MM.1S (cell line): ENCODE data around the gene DPYSL5.

Experiments
- DNase-seq: peaks from one replicate; pipeline ENCODE4 v3.0.0-alpha.2; 2015
- H2AFZ ChIP-seq: fragments of 300-600 bp; sonication (generic); 2 replicates; pipeline ENCODE4 v1.6.0; 2016; ENCODE audit warnings: antibody characterized with exemption, low read length
- H3F3A ChIP-seq: fragments of 300-600 bp; sonication (generic); 2 replicates; pipeline ENCODE4 v1.6.1; 2016; ENCODE audit warnings: mild to moderate bottlenecking, antibody characterized with exemption, low read length, moderate library complexity, mixed read lengths; ENCODE audit not compliant: insufficient read depth
- H3K27ac ChIP-seq: fragments of 300-600 bp; sonication (generic); 2 replicates; pipeline ENCODE4 v1.5.1; 2016; ENCODE audit warnings: mild to moderate bottlenecking, low read length
- H3K27me3 ChIP-seq: fragments of 300-600 bp; sonication (generic); replicated peaks from 2 replicates; pipeline ENCODE4 v1.6.0; 2016; ENCODE audit warnings: low read length; ENCODE audit not compliant: insufficient read depth
- H3K36me3 ChIP-seq: fragments of 300-600 bp; sonication (generic); replicated peaks from 2 replicates; pipeline ENCODE4 v1.6.1; 2016; ENCODE audit warnings: mild to moderate bottlenecking, low read length, mixed read lengths; ENCODE audit not compliant: insufficient read depth
- H3K4me1 ChIP-seq: fragments of 300-600 bp; sonication (generic); 2 replicates; pipeline ENCODE4 v1.6.1; 2016; ENCODE audit warnings: low read length, mixed read lengths
- H3K4me2 ChIP-seq: fragments of 300-600 bp; sonication (generic); 2 replicates; pipeline ENCODE4 v1.6.0; 2016; ENCODE audit warnings: low read depth, low read length
- H3K4me3 ChIP-seq: fragments of 300-600 bp; sonication (generic); 2 replicates; pipeline ENCODE4 v1.5.1; 2016; ENCODE audit warnings: low read length, mixed read lengths
- H3K79me2 ChIP-seq: fragments of 300-600 bp; sonication (generic); 2 replicates; pipeline ENCODE4 v1.6.1; 2016; ENCODE audit warnings: mixed run types, low read length, mixed read lengths
- H3K9ac ChIP-seq: fragments of 300-600 bp; sonication (generic); 2 replicates; pipeline ENCODE4 v1.6.1; 2016; ENCODE audit warnings: low read length, mixed read lengths
- H3K9me2 ChIP-seq: fragments of 300-600 bp; sonication (generic); replicated peaks from 2 replicates; pipeline ENCODE4 v1.6.1; 2016; ENCODE audit warnings: mild to moderate bottlenecking, low read length, mixed read lengths; ENCODE audit not compliant: insufficient read depth
- H3K9me3 ChIP-seq: fragments of 300-600 bp; sonication (generic); replicated peaks from 2 replicates; pipeline ENCODE4 v1.6.1; 2016; ENCODE audit warnings: mild to moderate bottlenecking, low read length, mixed read lengths; ENCODE audit not compliant: insufficient read depth
- H4K20me1 ChIP-seq: fragments of 300-600 bp; sonication (generic); 2 replicates; pipeline ENCODE4 v1.6.1; 2016; ENCODE audit warnings: mild to moderate bottlenecking, low read length, moderate library complexity, mixed read lengths; ENCODE audit not compliant: insufficient read depth
- EZH2 ChIP-seq: fragments of 300-600 bp; sonication (generic); optimal IDR thresholded peaks from 2 replicates; pipeline ENCODE3; 2017; ENCODE audit warnings: low read depth, mild to moderate bottlenecking, antibody characterized with exemption, low read length, mixed read lengths
- EZH2phosphoT487 ChIP-seq: fragments of 300-600 bp; sonication (generic); IDR thresholded peaks from 2 replicates; pipeline ENCODE4 v1.6.1; 2018; ENCODE audit warnings: antibody characterized with exemption, low read length
- TF ChIP-seq, protein P1 (sequence below): fragments of 300-600 bp; sonication (generic); IDR thresholded peaks from 2 replicates; pipeline ENCODE4 v1.5.1; 2016; ENCODE audit warnings: antibody characterized with exemption, low read length, mixed read lengths

DPYSL5 gene

DNA sequence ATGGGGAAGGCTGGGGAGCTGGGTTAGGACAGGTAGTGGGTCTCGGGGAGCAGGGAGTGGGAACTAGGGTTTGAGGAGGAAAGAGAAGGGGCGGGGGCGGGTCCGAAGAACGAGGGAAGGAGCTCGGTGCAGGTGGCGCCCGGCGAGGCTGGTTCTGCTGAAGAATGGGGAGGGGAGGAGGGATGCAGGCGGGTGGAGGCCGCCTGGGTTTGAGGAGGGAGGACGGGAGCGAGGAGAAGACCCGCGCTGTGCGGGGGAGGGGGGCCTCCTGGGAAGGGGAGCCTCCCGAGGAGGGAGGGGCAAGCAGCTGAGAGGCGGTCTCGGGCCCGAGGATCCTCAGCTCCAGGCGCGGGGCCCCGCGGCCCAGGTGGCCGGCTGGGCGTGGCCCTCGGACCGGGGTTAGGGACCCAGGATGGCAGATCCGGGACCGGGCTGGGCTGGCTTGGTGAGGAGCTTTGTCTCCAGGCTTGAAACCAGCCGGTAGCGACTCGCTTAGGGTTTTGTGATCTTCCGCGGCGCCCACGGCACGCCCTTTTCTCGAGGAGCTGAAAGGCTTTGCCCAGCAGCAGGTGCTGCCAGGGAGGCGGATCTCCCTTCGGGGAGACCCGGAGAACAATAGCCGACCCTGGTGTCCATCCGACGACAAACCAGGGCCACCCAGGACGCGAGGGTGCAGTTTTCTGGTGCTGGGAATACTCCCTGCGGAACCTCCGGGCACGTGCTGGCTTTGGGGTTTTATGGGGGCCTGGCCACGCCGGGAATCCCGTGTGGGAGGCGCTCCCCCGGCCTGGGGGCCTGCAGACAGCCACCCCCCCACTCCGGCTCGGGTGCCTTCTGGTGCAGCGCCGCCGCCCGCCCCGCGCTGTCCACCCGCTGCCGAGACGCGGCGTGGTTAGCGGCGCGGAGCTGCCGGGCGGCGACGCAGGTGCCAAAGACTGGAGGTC lies 1.4 kb downstream of the DPYSL5 start:
- no peak for TF ChIP-seq EZH2
- no peak for TF ChIP-seq EZH2phosphoT487
- TF ChIP-seq, protein P1, sequence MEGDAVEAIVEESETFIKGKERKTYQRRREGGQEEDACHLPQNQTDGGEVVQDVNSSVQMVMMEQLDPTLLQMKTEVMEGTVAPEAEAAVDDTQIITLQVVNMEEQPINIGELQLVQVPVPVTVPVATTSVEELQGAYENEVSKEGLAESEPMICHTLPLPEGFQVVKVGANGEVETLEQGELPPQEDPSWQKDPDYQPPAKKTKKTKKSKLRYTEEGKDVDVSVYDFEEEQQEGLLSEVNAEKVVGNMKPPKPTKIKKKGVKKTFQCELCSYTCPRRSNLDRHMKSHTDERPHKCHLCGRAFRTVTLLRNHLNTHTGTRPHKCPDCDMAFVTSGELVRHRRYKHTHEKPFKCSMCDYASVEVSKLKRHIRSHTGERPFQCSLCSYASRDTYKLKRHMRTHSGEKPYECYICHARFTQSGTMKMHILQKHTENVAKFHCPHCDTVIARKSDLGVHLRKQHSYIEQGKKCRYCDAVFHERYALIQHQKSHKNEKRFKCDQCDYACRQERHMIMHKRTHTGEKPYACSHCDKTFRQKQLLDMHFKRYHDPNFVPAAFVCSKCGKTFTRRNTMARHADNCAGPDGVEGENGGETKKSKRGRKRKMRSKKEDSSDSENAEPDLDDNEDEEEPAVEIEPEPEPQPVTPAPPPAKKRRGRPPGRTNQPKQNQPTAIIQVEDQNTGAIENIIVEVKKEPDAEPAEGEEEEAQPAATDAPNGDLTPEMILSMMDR: no peak
- no peaks in the 10 kb centered on the region for H3K36me3 ChIP-seq
- no peak overlapping the region for H2AFZ ChIP-seq
- no peaks in the 10 kb centered on the region for H3K9me3 ChIP-seq
- no peaks in the 10 kb centered on the region for H3F3A ChIP-seq
- H3K4me3 ChIP-seq: no peak overlapping the region
- H3K9ac ChIP-seq: no peak overlapping the region
- no peaks in the 10 kb centered on the region for H4K20me1 ChIP-seq
- H3K79me2 ChIP-seq: no peaks in the 10 kb centered on the region
- H3K4me1 ChIP-seq: no peaks in the 10 kb centered on the region
- H3K4me2 ChIP-seq: peak overlapping the region; percentile 49; the same call in 1 of the 2 replicates
- peaks cover 73% of the 10 kb centered on the region for H3K27me3 ChIP-seq
- H3K9me2 ChIP-seq: no peaks in the 10 kb centered on the region
- no peak for DNase-seq
- H3K27ac ChIP-seq: no peak overlapping the region

DNA sequence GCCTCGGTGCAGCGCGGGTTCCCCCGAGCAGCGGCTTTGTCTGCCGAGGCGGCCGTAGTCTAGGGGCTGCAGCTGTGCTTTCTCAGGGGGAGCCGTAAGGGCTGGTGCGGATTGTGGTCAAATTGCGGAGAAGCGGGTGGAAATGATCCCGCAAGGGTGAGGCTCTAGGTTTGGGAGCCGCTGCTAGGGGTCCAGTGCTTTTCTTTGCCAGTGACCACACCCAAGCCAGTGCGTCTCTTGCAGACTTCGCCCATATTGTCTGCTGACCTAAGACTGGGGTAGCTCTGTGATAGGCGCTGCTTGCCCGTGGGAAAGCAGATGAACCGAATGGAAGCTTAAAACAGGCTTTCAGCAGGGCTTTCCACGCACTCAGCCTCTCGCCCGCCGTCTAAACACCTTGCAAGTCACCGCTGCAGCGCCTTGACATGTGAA lies 2.1 kb downstream of the DPYSL5 start:
- no peaks in the 10 kb centered on the region for H3K79me2 ChIP-seq
- no peak overlapping the region for H3K27ac ChIP-seq
- no peaks in the 10 kb centered on the region for H3K9me3 ChIP-seq
- no peak for DNase-seq
- no peak overlapping the region for H3K9ac ChIP-seq
- H3K4me3 ChIP-seq: no peak overlapping the region
- no peak overlapping the region for H2AFZ ChIP-seq
- no peaks in the 10 kb centered on the region for H4K20me1 ChIP-seq
- H3K27me3 ChIP-seq: peaks cover 67% of the 10 kb centered on the region
- no peaks in the 10 kb centered on the region for H3F3A ChIP-seq
- H3K36me3 ChIP-seq: no peaks in the 10 kb centered on the region
- H3K9me2 ChIP-seq: no peaks in the 10 kb centered on the region
- no peaks in the 10 kb centered on the region for H3K4me1 ChIP-seq
- TF ChIP-seq EZH2phosphoT487: no peak
- TF ChIP-seq, protein P1: no peak
- TF ChIP-seq EZH2: no peak
- no peak overlapping the region for H3K4me2 ChIP-seq

DNA sequence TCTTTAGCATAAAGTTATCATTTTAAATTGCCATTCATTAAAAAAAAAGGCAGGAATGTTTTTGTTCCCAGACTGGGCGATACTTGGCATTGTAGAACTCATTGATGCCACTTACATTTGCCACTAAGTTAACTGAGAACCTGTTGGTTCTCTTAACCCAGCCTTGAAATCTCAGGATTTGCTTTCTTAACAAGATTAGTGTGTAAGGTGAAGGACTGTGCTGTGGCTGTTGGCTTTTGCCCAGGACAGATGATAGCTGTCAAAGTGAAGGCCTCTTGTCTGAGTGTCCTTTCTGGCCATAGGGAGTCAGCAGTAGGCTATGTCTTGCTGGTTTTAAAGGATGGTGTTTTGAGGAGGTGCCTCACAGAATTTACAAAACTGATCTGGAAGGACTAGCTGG lies 2.6 kb downstream of the DPYSL5 start:
- no peak overlapping the region for H3K4me3 ChIP-seq
- no peaks in the 10 kb centered on the region for H3K9me3 ChIP-seq
- H3K36me3 ChIP-seq: no peaks in the 10 kb centered on the region
- no peaks in the 10 kb centered on the region for H3F3A ChIP-seq
- H2AFZ ChIP-seq: no peak overlapping the region
- H3K79me2 ChIP-seq: no peaks in the 10 kb centered on the region
- no peaks in the 10 kb centered on the region for H3K9me2 ChIP-seq
- no peaks in the 10 kb centered on the region for H3K4me1 ChIP-seq
- DNase-seq: no peak
- H4K20me1 ChIP-seq: no peaks in the 10 kb centered on the region
- TF ChIP-seq EZH2: no peak
- TF ChIP-seq, protein P1: no peak
- TF ChIP-seq EZH2phosphoT487: no peak
- H3K27ac ChIP-seq: no peak overlapping the region
- peaks cover 63% of the 10 kb centered on the region for H3K27me3 ChIP-seq
- H3K4me2 ChIP-seq: no peak overlapping the region
- no peak overlapping the region for H3K9ac ChIP-seq
